Measurements from ENCODE around the gene UQCR10.

DNA sequence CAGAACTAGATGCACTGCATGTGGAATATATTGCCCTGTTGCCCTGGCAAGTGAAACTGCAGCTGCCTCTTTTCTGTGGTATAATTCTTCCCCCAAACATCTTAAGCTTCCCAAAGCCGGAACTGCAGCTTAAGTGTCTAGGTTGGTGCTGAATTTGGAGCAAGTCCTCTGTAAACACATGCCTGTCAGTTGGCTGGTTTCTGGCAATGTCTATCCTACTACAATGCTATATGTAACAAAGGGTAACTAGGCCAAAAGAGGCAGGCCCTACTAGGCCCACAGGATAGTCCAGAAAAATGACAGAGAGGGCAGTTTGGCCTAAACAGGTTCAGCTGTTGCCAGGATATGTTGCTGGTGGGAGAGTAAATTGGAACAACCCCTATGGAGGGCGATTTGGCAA is 43.0 kb downstream of the UQCR10 start:
- TF ChIP-seq, protein P1, sequence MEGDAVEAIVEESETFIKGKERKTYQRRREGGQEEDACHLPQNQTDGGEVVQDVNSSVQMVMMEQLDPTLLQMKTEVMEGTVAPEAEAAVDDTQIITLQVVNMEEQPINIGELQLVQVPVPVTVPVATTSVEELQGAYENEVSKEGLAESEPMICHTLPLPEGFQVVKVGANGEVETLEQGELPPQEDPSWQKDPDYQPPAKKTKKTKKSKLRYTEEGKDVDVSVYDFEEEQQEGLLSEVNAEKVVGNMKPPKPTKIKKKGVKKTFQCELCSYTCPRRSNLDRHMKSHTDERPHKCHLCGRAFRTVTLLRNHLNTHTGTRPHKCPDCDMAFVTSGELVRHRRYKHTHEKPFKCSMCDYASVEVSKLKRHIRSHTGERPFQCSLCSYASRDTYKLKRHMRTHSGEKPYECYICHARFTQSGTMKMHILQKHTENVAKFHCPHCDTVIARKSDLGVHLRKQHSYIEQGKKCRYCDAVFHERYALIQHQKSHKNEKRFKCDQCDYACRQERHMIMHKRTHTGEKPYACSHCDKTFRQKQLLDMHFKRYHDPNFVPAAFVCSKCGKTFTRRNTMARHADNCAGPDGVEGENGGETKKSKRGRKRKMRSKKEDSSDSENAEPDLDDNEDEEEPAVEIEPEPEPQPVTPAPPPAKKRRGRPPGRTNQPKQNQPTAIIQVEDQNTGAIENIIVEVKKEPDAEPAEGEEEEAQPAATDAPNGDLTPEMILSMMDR (IDR thresholded peaks at IDR 0.05): no peak
- TF ChIP-seq POLR2A (IDR thresholded peaks at IDR 0.05): no peak
- TF ChIP-seq POLR2AphosphoS5 (IDR thresholded peaks at IDR 0.05): no peak
- no peak for TF ChIP-seq EP300 (IDR thresholded peaks at IDR 0.05)

Data from gastroesophageal sphincter (tissue), 3 donors.